NCI-H69 (cell line): ENCODE data around the gene TMEM205.
"Not testable (repeated sequence)": the region's sequence is repeated elsewhere in the genome, so short reads cannot be mapped to it uniquely, and the experiment has no call there.

Experiments
- DNase-seq: peaks from one replicate; lab custom pipeline; 2025; lab: John Stamatoyannopoulos, UW

The TMEM205 gene

DNA sequence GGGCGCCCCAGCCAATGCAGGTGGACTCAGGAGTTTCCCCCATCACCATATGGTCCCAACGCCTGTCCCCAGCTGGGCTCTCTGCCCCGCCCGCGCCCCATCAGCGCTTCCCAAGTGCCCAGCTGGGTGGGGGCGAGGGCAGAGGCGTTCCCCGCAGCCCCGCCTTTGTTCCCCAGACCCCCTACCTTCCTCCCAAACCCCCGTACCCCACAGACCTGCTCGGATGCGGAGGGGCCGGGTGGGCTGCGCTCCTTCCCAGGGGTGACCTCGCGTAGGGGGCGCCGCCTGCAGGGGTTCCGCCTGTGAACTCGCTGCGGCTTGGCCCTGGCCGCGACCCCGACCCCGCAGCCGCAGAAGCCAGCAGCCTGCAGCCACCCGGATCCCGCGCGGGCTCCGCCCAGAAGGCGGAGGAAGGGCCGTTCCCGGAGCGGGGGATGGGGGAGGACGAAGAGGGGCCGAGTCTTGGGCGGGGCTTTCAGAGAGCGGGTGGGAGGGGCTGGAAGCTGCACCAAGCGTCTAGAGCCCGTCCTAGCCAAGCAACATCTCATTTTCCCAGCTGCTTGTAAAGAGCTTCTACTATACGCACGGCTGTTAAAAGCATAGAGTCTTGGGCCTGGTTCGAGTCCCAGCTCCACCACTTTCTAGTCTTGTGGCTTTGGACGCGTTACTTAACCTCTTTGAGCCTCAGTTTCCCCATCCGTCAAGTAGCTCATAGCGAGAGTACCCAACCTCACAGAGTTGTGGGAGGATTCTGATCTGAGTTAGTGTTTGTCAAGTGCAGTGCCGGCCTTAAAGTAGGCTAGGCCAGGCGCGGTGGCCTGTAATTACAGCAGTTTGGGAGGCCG is 6.6 kb downstream of the TMEM205 start, which contains the start of gene RAB3D:
Gene RAB3D, minus strand, starts transcription at position 404 of the 845 bp plus-strand sequence. CDS start 2,258 bp downstream, outside the sequence.
- peak; percentile 96 for DNase-seq

DNA sequence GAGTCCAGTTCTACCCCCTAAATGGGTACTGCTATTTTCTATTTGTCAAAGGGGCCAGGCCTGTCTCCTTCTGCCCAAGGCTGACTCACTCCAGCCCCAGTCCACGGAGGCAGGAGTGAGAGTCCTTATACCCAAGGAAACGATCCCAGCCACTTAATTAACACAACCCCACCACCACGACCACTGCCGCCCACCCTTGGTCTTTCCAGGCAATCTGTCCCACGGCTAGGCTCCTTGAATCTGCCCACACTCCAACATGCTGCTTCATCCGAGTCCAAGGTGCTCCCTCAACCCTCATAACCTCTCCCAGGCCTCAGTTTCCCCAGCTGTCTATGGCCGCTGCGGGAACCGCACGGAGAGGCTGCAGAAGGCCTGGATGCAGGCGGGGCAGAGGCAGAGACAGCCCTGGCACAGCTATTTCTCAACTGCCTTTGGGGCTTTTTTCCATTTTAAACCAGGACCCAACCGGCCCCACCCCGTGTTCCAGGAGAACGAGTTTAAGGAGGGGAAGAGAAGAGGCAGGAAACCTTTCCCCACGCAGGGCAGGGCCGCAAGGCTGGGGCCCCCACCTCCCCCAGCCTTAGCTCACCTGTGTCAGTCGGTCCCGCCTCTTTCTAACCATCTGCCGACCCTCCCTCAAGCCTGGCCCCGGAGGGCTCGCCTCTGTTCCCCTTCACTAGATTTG is 7.4 kb downstream of the TMEM205 start:
- no peak for DNase-seq

DNA sequence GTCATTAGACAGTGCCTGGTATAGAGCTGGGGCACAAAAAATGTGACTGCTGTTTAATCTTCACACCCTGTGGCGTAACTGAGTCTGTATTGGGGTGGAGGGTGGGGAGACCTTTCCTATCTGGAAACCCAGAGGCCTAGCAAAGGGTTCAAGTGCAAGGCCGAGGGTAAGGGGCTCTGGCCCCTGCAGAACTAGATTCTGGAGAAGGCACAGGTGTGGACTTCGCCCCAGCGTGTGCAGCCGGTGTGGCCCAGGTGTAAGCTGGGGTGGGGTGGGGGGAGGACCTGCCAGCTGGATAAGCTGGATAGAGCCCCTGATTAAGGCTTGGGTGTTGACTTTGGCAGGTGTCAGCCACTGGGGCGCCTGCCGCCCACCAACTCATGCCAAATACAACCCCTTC is 7.9 kb downstream of the TMEM205 start:
- peak; percentile 40 for DNase-seq

DNA sequence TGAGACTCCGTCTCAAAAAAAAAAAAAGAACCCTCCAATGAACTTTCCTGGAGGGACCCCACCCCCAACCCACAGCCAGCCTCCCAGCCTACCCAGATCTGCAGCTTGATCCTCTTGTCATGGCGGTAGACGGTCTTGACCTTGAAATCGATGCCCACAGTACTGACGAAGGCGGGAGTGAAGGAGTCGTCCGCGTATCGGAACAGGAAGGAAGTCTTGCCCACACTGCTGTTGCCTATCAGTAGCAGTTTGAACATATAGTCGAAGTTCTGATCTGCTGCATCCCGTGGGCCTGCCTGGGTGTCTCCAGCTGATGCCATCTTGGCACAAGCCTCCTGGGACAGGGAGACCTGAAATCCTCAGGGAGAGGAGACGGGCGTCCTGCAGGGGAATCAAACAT is 9.0 kb downstream of the TMEM205 start:
- no peak for DNase-seq

DNA sequence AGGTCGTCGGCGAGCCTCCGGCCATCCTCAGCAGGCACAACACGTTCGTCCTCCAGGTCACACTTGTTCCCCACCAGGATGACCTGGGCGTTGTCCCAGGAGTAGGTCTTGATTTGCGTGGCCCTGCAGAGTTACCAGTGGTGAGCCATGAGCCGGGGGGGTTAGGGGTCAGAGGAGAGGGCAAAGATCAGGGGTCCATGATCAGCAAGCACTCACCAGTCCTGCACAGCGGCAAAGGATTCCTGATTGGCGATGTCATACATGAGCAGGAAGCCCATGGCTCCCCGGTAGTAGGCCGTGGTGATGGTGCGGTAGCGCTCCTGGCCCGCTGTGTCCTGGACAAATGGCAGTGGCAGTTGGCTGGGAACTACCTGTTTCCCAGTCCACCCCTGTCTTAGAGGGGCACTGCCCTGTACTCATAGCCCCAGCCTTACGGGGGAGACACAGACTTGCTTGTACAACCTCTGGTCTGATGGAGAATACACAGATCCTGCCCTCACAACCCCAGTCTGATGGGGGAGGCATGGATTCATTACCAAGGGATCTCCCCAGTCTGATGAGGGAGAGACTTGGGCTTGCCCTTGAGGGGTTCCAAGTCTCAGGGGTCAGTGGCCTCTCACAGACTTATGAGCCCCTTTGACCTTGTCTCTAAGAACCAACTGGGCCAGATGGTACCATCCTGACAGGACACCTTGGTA is 10.5 kb downstream of the TMEM205 start:
- no peak for DNase-seq

DNA sequence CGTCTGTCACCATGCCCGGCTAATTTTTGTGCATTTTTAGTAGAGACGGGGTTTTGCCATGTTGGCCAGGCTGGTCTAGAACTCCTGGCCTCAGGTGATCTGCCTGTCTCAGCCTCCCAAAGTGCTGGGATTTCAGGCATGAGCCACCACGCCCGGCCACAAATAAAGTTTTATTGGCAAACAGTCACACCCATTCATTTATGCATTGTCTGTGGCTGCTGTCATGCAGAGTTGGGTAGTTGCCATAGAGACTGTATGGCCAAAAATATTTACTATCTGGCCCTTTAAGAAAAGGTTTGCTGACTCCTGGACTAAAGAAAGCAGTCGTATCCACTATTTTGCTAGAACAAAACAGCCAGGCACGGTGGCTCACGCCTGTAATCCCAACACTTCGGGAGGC is 12.2 kb downstream of the TMEM205 start:
- DNase-seq, result not testable (repeated sequence)

DNA sequence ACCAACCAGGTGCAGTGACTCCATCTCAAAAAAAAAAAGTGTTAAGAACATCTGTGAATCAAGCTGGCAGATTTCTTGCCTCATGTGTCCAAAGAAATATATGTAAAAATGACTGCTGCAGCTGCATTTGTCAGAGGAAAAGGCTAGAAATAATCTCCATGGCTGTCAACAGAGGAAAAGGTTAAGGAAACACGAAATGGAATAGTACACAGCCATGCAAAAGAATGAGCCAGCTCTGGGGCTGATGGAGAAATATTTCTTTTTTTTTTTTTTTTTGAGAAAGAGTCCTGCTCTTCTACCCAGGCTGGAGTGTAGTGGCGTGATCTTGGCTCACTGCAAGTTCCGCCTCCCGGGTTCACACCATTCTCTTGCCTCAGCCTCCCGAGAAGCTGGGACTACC is 13.2 kb downstream of the TMEM205 start:
- DNase-seq, result no peak

DNA sequence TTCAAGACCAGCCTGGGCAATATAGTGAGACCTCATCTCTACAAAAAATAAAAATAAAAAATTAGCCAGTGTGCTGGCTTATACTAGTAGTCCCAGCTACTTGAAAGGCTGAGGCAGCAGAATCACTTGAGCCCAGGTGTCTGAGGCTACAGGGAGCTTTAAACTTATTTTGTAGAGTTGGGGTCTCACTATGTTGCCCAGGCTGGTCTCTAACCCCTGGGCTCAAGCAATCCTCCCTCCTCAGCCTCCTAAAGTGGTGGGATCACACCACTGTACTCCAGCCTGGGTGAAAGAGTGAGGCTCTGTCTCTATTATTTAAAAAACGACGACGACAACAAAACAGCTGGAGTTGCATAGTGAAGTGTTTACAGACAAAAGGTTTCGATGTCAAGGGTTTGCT is 14.6 kb downstream of the TMEM205 start:
- no peak for DNase-seq

DNA sequence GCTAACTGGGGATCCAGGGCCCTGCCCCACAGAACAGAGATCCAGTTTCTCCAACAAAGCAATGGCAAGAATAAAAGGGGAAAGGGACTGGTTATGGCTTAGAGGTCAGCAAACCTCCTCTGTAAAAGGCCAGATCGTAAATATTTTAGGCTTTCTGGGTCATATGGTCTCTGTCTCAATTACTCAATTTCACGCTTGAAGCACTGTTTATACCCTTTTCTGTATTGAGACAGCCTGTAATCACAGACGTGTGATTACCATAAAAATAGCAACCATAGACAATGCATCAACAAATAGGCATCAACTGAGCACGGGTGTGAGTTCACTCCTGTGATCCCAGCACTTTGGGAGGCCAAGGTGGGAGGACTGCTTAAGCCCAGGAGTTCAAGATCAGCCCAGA is 15.9 kb downstream of the TMEM205 start:
- peak; percentile 45 for DNase-seq

DNA sequence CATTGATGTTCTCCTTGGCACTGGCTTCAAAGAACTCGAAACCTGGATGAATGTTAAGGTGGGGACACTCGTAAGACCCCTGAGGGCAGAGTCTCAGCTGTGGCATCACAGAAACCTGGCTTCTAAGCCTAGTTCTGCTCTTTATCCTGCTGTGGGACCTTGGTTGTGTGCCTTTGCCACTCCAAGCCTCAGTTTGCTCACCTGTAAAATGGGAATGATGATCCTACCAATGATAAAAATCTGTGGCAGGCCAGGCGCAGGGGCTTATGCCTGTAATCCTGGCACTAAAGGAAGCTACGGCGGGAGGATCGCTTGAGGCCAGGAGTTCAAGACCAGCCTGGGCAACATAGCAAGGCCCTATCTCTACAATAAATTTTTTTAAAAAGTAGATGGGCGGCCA is 20.5 kb downstream of the TMEM205 start:
- DNase-seq, result no peak

DNA sequence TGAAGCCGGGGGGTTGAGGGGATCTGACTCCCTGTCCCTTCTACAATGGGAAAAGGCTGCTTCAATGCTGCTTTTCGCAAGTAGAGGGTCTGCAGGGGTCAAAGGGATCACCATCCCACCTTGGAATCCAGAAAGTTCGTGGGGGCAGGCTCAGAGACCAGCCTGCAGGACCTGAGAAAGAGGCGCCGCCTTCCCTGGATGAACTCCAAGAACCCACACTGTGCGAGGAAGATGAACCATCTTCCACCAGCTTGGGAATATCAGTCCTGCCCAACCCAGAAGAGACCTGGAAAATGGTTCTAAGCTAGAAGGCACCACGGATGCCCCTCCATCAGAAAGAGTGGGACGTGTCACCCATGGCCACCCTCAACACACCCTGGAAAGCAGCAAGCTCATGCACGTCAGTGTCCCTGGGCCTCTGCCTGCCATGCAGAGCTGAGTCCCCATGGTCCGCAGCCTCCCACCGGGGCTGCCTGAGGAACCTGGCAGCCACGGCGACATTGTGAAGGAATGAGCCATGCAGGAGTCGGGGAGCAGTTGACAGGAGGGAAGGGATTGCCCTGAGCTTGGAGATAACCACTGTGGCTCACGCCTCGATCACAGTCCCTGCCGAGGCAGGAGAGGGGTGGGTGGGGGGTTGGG is 21.2 kb downstream of the TMEM205 start:
- DNase-seq, result peak; percentile 25

DNA sequence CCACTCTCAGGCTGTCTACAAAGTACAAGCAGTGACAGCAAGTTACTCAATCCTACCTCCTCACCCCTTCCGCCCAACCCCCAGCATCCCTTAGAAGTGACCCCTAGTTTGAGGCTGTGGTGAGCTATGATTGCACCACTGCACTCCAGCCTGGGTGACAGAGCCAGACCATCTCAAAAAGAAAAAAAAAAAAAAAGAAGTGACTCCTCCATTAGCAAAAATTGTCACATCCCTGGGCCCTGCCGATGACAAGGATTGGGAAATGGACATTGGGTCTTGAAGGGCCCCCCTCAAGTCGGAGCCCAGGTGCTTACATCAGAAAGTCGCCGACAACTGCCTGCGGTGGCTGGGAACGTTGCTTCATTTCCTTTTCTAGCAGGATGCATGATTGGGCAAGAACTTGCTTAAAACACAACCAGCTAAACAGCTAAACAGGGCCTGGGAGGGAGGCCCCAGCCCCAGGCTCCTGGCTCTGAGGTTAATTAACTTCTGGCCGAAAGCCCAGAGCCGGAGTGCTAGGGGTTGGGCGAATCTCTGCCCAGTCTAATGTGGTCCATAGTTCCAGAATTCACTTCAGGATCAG is 21.9 kb downstream of the TMEM205 start:
- peak; percentile 96 for DNase-seq

DNA sequence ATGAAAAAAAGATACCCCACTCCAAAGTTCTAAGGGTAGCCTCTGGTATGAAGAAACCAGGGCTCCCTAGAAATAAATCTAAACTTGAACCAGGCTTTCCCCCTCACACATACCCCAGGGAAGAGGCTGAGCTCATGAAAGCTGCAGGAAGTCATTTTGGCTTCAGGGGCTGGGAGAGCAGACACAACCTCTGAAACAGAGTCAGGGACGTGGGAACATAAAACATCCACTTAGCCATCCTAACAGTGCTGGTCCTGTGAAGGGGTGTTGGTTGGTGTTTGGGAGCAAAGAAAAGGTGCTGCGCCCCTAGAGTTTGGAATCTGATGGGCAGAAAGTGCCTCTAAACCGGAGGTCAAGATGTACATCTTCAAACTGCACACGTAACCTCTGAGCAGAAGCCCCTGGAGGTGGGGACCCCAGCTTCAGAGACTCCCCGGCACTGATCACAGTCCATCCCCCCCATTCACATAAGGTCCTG is 22.4 kb downstream of the TMEM205 start:
- no peak for DNase-seq

DNA sequence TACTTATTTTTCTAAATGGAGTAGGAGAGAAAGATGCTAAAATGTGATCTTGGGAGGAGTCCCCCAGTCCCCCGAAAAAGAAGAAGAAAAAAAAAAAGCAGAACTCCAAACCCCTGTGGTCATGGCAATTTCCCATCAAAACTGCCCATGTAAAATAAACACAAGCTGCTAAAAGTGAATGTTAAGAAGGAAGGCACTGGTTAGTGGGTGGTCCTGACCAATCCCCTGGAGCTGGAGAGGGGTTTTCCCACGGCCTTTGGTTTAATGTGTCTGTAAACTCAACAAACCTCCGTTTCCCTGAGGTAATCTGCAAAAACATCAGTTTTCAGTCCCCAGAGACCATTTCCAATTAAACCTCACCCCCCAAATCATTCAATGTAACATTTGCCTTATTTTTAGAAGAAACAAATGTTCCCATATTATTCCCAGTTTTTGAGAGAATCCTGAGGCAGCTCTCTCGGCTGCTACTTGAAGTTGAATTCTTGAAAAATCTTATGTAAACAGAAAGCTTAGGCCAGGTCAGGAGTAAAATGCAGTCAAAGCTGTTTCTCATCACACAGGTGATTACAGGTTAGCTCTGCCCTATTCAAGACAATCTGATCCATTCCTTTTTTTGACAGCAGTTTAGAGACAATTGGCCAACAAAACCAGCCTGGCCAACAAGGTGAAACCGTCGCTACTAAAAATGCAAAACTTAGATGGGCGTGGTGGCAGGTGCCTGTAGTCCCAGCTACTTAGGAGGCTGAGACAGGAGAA is 23.6 kb downstream of the TMEM205 start:
- peak; percentile 20 for DNase-seq

DNA sequence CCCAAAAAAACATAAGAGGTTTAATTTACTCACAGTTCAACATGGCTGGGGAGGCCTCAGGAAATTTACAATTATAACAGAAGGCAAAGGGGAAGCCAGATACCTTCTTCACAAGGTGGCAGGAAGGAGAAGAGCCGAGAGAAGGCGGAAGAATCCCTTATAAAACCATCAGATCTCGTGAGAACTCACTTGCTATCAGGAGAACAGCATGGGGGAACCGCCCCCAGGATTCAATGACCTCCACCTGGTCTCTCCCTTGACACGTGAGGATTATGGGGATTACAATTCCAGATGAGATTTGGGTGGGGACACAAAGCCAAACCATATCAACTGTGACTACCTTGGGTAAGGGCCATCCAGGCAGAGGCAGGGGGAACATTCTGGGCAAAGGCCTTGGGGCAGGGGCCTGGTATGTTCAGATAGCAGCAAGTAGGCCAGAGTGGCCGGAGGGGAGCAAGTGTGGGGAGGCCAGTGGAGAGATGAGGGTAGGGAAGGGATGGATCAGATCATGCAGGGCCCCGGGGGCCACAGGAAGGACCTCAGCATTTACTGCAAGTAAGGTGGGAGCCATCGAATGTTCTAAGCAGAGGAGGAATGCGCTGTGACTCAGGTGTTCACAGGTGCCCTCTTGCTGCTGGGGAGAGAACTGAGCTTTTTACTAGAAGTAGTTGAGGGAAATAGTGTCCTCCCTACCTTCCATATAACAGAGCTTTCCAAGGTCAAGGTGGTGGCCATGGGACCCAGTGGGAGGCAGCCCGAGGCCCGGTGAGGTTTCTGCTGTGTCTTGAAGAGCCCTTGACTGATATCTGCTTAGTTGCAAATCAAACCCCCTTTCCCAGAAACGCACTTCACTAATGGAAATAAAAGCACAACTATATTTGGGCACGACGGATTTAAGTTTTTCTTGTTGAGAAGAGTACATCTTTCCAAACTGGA is 24.6 kb downstream of the TMEM205 start:
- peak; percentile 22 for DNase-seq

DNA sequence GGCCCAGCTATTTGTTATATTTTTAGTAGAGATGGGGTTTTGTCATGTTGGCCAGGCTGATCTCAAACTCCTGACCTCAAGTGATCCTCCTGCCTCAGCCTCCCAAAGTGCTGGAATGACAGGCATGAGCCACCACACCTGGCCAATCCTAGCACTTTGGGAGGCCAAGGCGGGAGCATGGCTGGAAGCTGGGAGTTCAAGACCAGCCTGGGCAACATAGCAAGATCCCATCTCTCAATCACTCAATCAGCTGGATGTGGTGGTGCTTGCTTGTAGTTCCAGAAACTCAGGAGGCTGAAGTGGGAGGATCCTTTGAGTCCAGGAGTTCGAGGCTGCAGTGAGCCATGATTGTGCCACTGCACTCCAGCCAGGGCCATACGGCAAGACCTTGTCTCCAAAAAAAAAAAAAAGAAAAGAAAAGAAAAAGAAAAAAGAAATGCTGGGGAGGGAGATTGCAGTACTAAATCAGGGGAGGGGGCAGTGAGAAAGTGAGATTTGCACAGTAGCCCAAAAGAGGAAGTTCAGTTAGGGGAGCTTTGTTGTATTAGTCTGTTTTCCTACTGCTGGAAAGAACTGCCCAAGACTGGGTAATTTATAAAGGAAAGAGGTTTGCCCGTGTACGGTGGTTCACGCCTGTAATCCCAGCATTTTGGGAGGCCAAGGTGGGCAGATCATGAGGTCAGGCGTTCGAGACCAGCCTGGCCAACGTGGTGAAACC is 25.6 kb downstream of the TMEM205 start:
- DNase-seq, result not testable (repeated sequence)

DNA sequence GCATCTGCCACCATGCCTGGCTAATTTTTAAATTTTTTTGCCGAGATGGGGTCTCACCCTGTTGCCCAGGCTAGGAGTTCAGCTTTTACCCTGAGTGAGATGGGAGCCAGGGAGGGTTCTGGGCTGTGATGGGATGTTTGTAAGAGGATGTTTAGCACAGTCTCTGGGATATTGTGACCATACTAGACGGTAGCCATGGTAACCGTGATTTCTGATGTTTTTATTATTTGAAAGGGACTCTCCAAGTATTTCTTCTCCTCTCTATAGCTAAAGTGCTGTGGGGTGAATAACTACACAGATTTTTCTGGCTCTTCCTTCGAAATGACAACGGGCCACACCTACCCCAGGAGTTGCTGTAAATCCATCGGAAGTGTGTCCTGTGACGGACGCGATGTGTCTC is 39.7 kb downstream of the TMEM205 start:
- no peak for DNase-seq

DNA sequence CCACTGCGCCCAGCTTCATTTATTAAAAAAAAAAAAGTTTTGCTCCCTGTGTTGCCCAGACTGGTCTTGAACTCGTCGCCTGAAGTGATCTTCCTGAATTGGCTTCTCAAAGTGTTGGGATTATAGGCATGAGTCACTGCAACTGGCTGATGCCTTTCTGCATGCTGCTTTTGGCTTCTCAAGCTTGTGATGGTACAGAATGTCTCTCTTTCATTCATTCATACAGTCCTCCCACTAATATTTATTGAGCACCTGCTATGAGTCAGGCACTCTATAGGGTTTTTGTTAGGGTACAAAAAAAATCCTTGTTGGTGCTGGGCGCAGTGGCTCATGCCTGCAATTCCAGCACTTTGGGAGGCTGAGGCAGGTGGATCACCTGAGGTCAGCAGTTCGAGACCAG is 41.1 kb downstream of the TMEM205 start:
- DNase-seq, result no peak

DNA sequence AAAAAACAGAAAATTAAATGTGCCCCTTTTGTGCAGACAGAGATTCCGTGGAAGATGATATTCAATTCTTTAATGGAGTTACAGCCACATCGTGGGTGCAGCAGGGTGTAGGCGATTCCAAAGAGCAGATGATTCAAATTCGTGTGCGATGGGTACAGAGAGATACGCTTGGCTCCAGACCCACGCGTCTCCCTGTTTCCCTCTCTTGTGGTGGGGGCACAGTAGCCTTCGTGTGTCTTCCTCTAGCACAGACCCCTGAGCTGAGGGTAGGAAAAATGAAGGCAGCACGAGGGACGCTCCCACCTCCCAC is 45.3 kb downstream of the TMEM205 start:
- DNase-seq, result no peak
